ENCODE measurements around the gene NR3C1. TPM values are rescaled to one million over a fixed set of nuclear protein-coding genes. Genes with fewer than 3 reads are reported as not detected.
A peak's percentile ranks its signal among the peaks of the same experiment; 100 is the strongest.

NR3C1 gene
- total RNA-seq, 2 donors from 2014 or later: 9.5 to 20.5 TPM

DNA sequence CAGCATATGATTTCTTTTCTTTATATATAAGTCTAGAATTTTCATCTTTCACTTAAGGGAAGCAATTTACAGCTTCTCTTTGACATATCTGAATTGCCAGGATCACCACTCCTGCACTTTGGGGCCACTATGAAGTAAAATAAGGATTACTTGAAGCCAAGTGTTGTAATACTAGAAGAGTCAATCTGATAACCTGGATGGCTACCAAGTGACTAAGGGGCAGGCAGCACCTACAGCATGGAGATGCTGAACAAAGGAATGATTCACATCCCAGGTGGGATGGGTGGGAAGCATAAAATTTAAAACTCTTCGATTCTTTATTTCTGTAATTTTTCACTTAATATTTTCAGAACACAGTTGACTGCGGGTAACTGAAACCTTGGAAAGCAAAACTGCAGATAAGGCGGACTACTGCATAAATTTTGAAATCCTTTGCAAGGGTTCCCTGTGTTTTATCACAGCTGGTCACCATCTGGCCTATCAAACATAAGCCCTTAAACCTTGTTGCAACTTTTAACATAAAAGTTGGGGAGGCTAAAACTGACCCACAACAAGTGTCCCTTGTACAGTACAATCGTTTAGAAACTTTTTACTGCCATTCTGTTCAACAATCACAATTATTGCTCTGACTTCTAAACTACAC lies 31.2 kb downstream of the NR3C1 start:
- Histone ChIP-seq H3K4me3 (ENCODE audit: low read length) (no peak overlapping the region), H3K36me3 (ENCODE audit: control insufficient read depth, insufficient read depth, low read length) (peaks cover 5% of the 10 kb centered on the region), H3K27ac (ENCODE audit: low read depth, low read length) (no peak overlapping the region), H3K9ac (ENCODE audit: extremely low read depth, low read length, poor library complexity, severe bottlenecking) (no peak overlapping the region), H3K9me3 (ENCODE audit: control insufficient read depth, low read length) (peaks cover 5% of the 10 kb centered on the region), H3K27me3 (ENCODE audit: control insufficient read depth, insufficient read depth, low read length, poor library complexity, severe bottlenecking) (no peaks in the 10 kb centered on the region), H3K4me1 (ENCODE audit: control insufficient read depth, insufficient read depth, low read length) (no peaks in the 10 kb centered on the region)
- H3K27me3 Mint-ChIP-seq (ENCODE audit: insufficient read depth): no peaks in the 10 kb centered on the region
- WGBS, 2 experiments (ENCODE audit: insufficient coverage in 1 of 2, insufficient read length in 1 of 2): 84 to 93% methylated on average over 4 of the region's 4 CpGs
- no peak overlapping the region for H3K27ac Mint-ChIP-seq
- no peak for DNase-seq
- H3K4me3 Mint-ChIP-seq: no peak overlapping the region
- TF ChIP-seq, protein P1, sequence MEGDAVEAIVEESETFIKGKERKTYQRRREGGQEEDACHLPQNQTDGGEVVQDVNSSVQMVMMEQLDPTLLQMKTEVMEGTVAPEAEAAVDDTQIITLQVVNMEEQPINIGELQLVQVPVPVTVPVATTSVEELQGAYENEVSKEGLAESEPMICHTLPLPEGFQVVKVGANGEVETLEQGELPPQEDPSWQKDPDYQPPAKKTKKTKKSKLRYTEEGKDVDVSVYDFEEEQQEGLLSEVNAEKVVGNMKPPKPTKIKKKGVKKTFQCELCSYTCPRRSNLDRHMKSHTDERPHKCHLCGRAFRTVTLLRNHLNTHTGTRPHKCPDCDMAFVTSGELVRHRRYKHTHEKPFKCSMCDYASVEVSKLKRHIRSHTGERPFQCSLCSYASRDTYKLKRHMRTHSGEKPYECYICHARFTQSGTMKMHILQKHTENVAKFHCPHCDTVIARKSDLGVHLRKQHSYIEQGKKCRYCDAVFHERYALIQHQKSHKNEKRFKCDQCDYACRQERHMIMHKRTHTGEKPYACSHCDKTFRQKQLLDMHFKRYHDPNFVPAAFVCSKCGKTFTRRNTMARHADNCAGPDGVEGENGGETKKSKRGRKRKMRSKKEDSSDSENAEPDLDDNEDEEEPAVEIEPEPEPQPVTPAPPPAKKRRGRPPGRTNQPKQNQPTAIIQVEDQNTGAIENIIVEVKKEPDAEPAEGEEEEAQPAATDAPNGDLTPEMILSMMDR (conservative IDR thresholded peaks at IDR 0.05): no peak
- H3K4me1 Mint-ChIP-seq: peaks cover 6% of the 10 kb centered on the region
- peaks cover 1% of the 10 kb centered on the region for H3K9me3 Mint-ChIP-seq
- H3K36me3 Mint-ChIP-seq (ENCODE audit: low read depth): peaks cover 12% of the 10 kb centered on the region

DNA sequence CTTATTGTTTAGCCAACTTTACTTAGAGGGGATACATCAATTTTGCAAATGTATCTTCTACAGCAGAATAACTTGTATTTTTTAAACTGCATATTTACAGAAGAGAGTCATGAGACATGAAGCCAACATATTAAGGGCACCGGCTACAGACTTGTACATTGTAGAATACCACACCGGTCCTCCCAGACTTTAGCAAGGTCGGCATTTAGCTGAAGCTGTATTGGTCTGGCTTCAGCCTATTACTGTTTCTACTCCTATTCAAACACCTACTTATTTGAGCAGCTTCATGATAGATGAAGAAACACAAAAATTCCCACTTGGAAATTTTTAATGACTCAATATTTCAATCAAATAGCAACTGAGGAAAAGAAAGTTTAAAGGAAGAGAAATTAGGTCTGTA lies 33.0 kb downstream of the NR3C1 start:
- H3K27me3 Mint-ChIP-seq (ENCODE audit: insufficient read depth): no peaks in the 10 kb centered on the region
- no peaks in the 10 kb centered on the region for H3K27me3 ChIP-seq (ENCODE audit: control insufficient read depth, insufficient read depth, low read length, poor library complexity, severe bottlenecking)
- peaks cover 5% of the 10 kb centered on the region for H3K36me3 ChIP-seq (ENCODE audit: control insufficient read depth, insufficient read depth, low read length)
- 98 to 100% methylated on average over 3 of the region's 3 CpGs for WGBS, 2 experiments (ENCODE audit: insufficient coverage in 1 of 2, insufficient read length in 1 of 2)
- no peak for DNase-seq
- TF ChIP-seq, protein P1 (conservative IDR thresholded peaks at IDR 0.05): no peak
- H3K9ac ChIP-seq (ENCODE audit: extremely low read depth, low read length, poor library complexity, severe bottlenecking): no peak overlapping the region
- H3K4me1 Mint-ChIP-seq: no peaks in the 10 kb centered on the region
- H3K4me3 Mint-ChIP-seq: no peak overlapping the region
- no peaks in the 10 kb centered on the region for H3K4me1 ChIP-seq (ENCODE audit: control insufficient read depth, insufficient read depth, low read length)
- H3K4me3 ChIP-seq (ENCODE audit: low read length): no peak overlapping the region
- peaks cover 9% of the 10 kb centered on the region for H3K9me3 ChIP-seq (ENCODE audit: control insufficient read depth, low read length)
- H3K27ac Mint-ChIP-seq: no peak overlapping the region
- H3K36me3 Mint-ChIP-seq (ENCODE audit: low read depth): peaks cover 23% of the 10 kb centered on the region
- peaks cover 10% of the 10 kb centered on the region for H3K9me3 Mint-ChIP-seq
- no peak overlapping the region for H3K27ac ChIP-seq (ENCODE audit: low read depth, low read length)

DNA sequence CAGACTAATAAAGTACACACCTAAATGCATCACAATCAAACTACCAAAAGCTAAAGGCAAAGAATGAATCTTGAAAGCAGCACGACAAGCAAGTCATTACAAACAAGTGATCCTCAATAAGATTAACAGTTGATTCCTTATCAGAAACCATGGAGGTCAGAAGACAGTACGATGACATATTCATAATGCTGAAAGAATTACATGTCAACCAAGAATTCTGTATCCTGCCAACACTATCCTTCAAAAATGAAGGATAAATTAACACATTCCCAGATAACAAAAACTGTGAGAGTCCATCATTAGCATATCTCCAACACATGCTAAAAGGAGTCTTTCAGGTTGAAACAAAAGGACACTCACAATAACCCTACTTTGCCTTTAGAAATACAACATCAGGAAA lies 39.4 kb downstream of the NR3C1 start:
- H3K27me3 Mint-ChIP-seq (ENCODE audit: insufficient read depth): no peaks in the 10 kb centered on the region
- Histone ChIP-seq H3K9me3 (ENCODE audit: control insufficient read depth, low read length) (peaks cover 30% of the 10 kb centered on the region), H3K9ac (ENCODE audit: extremely low read depth, low read length, poor library complexity, severe bottlenecking) (no peak overlapping the region), H3K27ac (ENCODE audit: low read depth, low read length) (no peak overlapping the region), H3K4me3 (ENCODE audit: low read length) (peak overlapping the region; percentile 16), H3K27me3 (ENCODE audit: control insufficient read depth, insufficient read depth, low read length, poor library complexity, severe bottlenecking) (no peaks in the 10 kb centered on the region), H3K4me1 (ENCODE audit: control insufficient read depth, insufficient read depth, low read length) (peaks cover 11% of the 10 kb centered on the region), H3K36me3 (ENCODE audit: control insufficient read depth, insufficient read depth, low read length) (peaks cover 5% of the 10 kb centered on the region)
- DNase-seq: no peak
- TF ChIP-seq, protein P1 (conservative IDR thresholded peaks at IDR 0.05): no peak
- H3K9me3 Mint-ChIP-seq: peaks cover 38% of the 10 kb centered on the region
- peaks cover 29% of the 10 kb centered on the region for H3K4me1 Mint-ChIP-seq
- WGBS, 2 experiments (ENCODE audit: insufficient coverage in 1 of 2, insufficient read length in 1 of 2): 56 to 94% methylated on average over 2 of the region's 2 CpGs
- no peak overlapping the region for H3K4me3 Mint-ChIP-seq
- H3K36me3 Mint-ChIP-seq (ENCODE audit: low read depth): peaks cover 26% of the 10 kb centered on the region
- peak overlapping the region; percentile 57 for H3K27ac Mint-ChIP-seq

All from endodermal cell (in vitro differentiated cells).